Measurements from ENCODE around the gene CNOT6. TPM values are rescaled to one million over a fixed set of nuclear protein-coding genes. Genes with fewer than 3 reads are reported as not detected.

CNOT6 gene
- total and polyA plus RNA-seq, 4 donors = 19.4 to 34.4 (median 28.5) TPM

GRCh38 chr5:180602481-180603075 lies 108.4 kb downstream of the CNOT6 start:
- 74% methylated on average over 12 of the region's 15 CpGs for WGBS (ENCODE audit: insufficient coverage)
- DNase-seq (ENCODE audit: low read depth in 4 of 6, low spot score in 6 of 6) = no peak
- no peaks in the 10 kb centered on the region for H3K4me1 ChIP-seq (ENCODE audit: control insufficient read depth, insufficient read depth, low read length)
- no peak overlapping the region for H3K27ac ChIP-seq (ENCODE audit: low read depth, low read length)
- no peaks in the 10 kb centered on the region for H3K9me3 ChIP-seq (ENCODE audit: control insufficient read depth, insufficient read depth, low read length)
- no peaks in the 10 kb centered on the region for H3K27me3 ChIP-seq (ENCODE audit: control insufficient read depth, insufficient read depth, low read length)
- no peak overlapping the region for H3K4me3 ChIP-seq (ENCODE audit: low read depth, low read length)
- no peaks in the 10 kb centered on the region for H3K36me3 ChIP-seq (ENCODE audit: control insufficient read depth, insufficient read depth, low read length)

GRCh38 chr5:180603076-180603594 lies 109.0 kb downstream of the CNOT6 start:
- Histone ChIP-seq H3K27me3 (ENCODE audit: control insufficient read depth, insufficient read depth, low read length) (no peaks in the 10 kb centered on the region), H3K4me3 (ENCODE audit: low read depth, low read length) (no peak overlapping the region), H3K4me1 (ENCODE audit: control insufficient read depth, insufficient read depth, low read length) (no peaks in the 10 kb centered on the region), H3K36me3 (ENCODE audit: control insufficient read depth, insufficient read depth, low read length) (no peaks in the 10 kb centered on the region), H3K9me3 (ENCODE audit: control insufficient read depth, insufficient read depth, low read length) (no peaks in the 10 kb centered on the region), H3K27ac (ENCODE audit: low read depth, low read length) (no peak overlapping the region)
- WGBS (ENCODE audit: insufficient coverage) = 94% methylated on average over 19 of the region's 19 CpGs
- DNase-seq (ENCODE audit: low read depth in 4 of 6, low spot score in 6 of 6) = no peak

GRCh38 chr5:180604271-180604670 lies 110.1 kb downstream of the CNOT6 start:
- WGBS (ENCODE audit: insufficient coverage) = 86% methylated on average over 11 of the region's 13 CpGs

GRCh38 chr5:180605554-180606214 lies 111.5 kb downstream of the CNOT6 start:
- Histone ChIP-seq H3K4me3 (ENCODE audit: low read depth, low read length) (no peak overlapping the region), H3K27ac (ENCODE audit: low read depth, low read length) (no peak overlapping the region), H3K36me3 (ENCODE audit: control insufficient read depth, insufficient read depth, low read length) (no peaks in the 10 kb centered on the region), H3K4me1 (ENCODE audit: control insufficient read depth, insufficient read depth, low read length) (no peaks in the 10 kb centered on the region), H3K9me3 (ENCODE audit: control insufficient read depth, insufficient read depth, low read length) (no peaks in the 10 kb centered on the region), H3K27me3 (ENCODE audit: control insufficient read depth, insufficient read depth, low read length) (no peaks in the 10 kb centered on the region)
- DNase-seq (ENCODE audit: low read depth in 4 of 6, low spot score in 6 of 6) = peak in 2 of 6 donors; percentile 34 to 51
- 68% methylated on average over 9 of the region's 11 CpGs for WGBS (ENCODE audit: insufficient coverage)

More at GRCh38 chr5:180604271-180604670, 110.1 kb downstream of the CNOT6 start:
- H3K4me3 ChIP-seq (ENCODE audit: low read depth, low read length) = no peak overlapping the region
- H3K27me3 ChIP-seq (ENCODE audit: control insufficient read depth, insufficient read depth, low read length) = no peaks in the 10 kb centered on the region
- H3K9me3 ChIP-seq (ENCODE audit: control insufficient read depth, insufficient read depth, low read length) = no peaks in the 10 kb centered on the region
- H3K27ac ChIP-seq (ENCODE audit: low read depth, low read length) = no peak overlapping the region
- no peaks in the 10 kb centered on the region for H3K36me3 ChIP-seq (ENCODE audit: control insufficient read depth, insufficient read depth, low read length)
- DNase-seq (ENCODE audit: low read depth in 4 of 6, low spot score in 6 of 6) = no peak
- no peaks in the 10 kb centered on the region for H3K4me1 ChIP-seq (ENCODE audit: control insufficient read depth, insufficient read depth, low read length)

- H3K27ac ChIP-seq (ENCODE audit: low read depth, low read length) = no peak overlapping the region
- WGBS (ENCODE audit: insufficient coverage) = 90% methylated on average over 20 of the region's 21 CpGs
- no peaks in the 10 kb centered on the region for H3K27me3 ChIP-seq (ENCODE audit: control insufficient read depth, insufficient read depth, low read length)
- no peaks in the 10 kb centered on the region for H3K4me1 ChIP-seq (ENCODE audit: control insufficient read depth, insufficient read depth, low read length)
- H3K36me3 ChIP-seq (ENCODE audit: control insufficient read depth, insufficient read depth, low read length) = peaks cover 2% of the 10 kb centered on the region
- no peak overlapping the region for H3K4me3 ChIP-seq (ENCODE audit: low read depth, low read length)
- DNase-seq (ENCODE audit: low read depth in 4 of 6, low spot score in 6 of 6) = no peak
- no peaks in the 10 kb centered on the region for H3K9me3 ChIP-seq (ENCODE audit: control insufficient read depth, insufficient read depth, low read length)
Observed at GRCh38 chr5:180606215-180606785, 112.1 kb downstream of the CNOT6 start.

- 61% methylated on average over 13 of the region's 18 CpGs for whole genome bisulfite sequencing (ENCODE audit: insufficient coverage)
- Histone ChIP-seq H3K9me3 (ENCODE audit: control insufficient read depth, insufficient read depth, low read length) (no peaks in the 10 kb centered on the region), H3K4me3 (ENCODE audit: low read depth, low read length) (no peak overlapping the region), H3K36me3 (ENCODE audit: control insufficient read depth, insufficient read depth, low read length) (peaks cover 2% of the 10 kb centered on the region), H3K4me1 (ENCODE audit: control insufficient read depth, insufficient read depth, low read length) (no peaks in the 10 kb centered on the region), H3K27ac (ENCODE audit: low read depth, low read length) (no peak overlapping the region), H3K27me3 (ENCODE audit: control insufficient read depth, insufficient read depth, low read length) (no peaks in the 10 kb centered on the region)
- no peak for DNase-seq (ENCODE audit: low read depth in 4 of 6, low spot score in 6 of 6)
Observed at GRCh38 chr5:180607861-180608571, 113.8 kb downstream of the CNOT6 start.

- no peaks in the 10 kb centered on the region for H3K4me1 ChIP-seq (ENCODE audit: control insufficient read depth, insufficient read depth, low read length)
- H3K36me3 ChIP-seq (ENCODE audit: control insufficient read depth, insufficient read depth, low read length) = peaks cover 2% of the 10 kb centered on the region
- no peak for DNase-seq (ENCODE audit: low read depth in 4 of 6, low spot score in 6 of 6)
- H3K27me3 ChIP-seq (ENCODE audit: control insufficient read depth, insufficient read depth, low read length) = no peaks in the 10 kb centered on the region
- H3K9me3 ChIP-seq (ENCODE audit: control insufficient read depth, insufficient read depth, low read length) = no peaks in the 10 kb centered on the region
- no peak overlapping the region for H3K4me3 ChIP-seq (ENCODE audit: low read depth, low read length)
- 95% methylated on average over 26 of the region's 26 CpGs for WGBS (ENCODE audit: insufficient coverage)
- H3K27ac ChIP-seq (ENCODE audit: low read depth, low read length) = no peak overlapping the region
Observed at GRCh38 chr5:180608572-180609310, 114.6 kb downstream of the CNOT6 start.

- WGBS (ENCODE audit: insufficient coverage) = 92% methylated on average over 14 of the region's 15 CpGs
Observed at GRCh38 chr5:180609386-180609785, 115.2 kb downstream of the CNOT6 start.

More at GRCh38 chr5:180609386-180609785, 115.2 kb downstream of the CNOT6 start:
- Histone ChIP-seq H3K36me3 (ENCODE audit: control insufficient read depth, insufficient read depth, low read length) (peaks cover 2% of the 10 kb centered on the region), H3K4me3 (ENCODE audit: low read depth, low read length) (no peak overlapping the region), H3K4me1 (ENCODE audit: control insufficient read depth, insufficient read depth, low read length) (no peaks in the 10 kb centered on the region), H3K27ac (ENCODE audit: low read depth, low read length) (no peak overlapping the region), H3K9me3 (ENCODE audit: control insufficient read depth, insufficient read depth, low read length) (no peaks in the 10 kb centered on the region), H3K27me3 (ENCODE audit: control insufficient read depth, insufficient read depth, low read length) (no peaks in the 10 kb centered on the region)
- DNase-seq (ENCODE audit: low read depth in 4 of 6, low spot score in 6 of 6) = no peak
